Astrocyte of the cerebellum (primary cell): ENCODE results near the gene ADARB2.

ENCODE experiments used
- DNase-seq: peaks from one replicate; pipeline ENCODE4 v3.0.0-alpha.2; 2011; ENCODE audit warnings: low read depth
- H3K4me3 ChIP-seq: 2 replicates; pipeline ENCODE4 v1.5.1; 2011; ENCODE audit warnings: mild to moderate bottlenecking, low read depth, low read length, moderate library complexity
- in situ Hi-C: cut with HindIII; loops from 2 replicates; pipeline ENCODE4 v1.10.0; 2017; ENCODE audit warnings: low sequenced_read_pairs
- TF ChIP-seq, protein P1 (sequence below): IDR thresholded peaks from 2 replicates; pipeline ENCODE4 v1.5.1; 2012; ENCODE audit warnings: low read length, low read depth, moderate library complexity, mild to moderate bottlenecking; ENCODE audit errors: missing control alignments

The ADARB2 gene

DNA sequence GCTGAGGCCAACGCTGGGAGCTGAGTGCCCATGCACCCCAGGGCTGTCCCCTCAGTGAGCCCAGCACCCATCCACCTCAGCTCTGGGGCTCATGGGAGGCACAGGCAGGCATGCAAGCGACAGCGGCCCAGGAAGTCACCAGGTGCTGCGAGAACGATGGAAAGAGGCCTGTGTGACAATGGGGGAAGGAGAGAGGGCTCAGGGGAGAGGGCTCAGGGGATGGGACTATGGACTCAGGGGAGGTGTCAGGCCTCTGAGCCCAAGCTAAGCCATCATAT, 388.6 kb downstream of the ADARB2 start:
- in situ Hi-C loops = no loop called here
- TF ChIP-seq, protein P1, sequence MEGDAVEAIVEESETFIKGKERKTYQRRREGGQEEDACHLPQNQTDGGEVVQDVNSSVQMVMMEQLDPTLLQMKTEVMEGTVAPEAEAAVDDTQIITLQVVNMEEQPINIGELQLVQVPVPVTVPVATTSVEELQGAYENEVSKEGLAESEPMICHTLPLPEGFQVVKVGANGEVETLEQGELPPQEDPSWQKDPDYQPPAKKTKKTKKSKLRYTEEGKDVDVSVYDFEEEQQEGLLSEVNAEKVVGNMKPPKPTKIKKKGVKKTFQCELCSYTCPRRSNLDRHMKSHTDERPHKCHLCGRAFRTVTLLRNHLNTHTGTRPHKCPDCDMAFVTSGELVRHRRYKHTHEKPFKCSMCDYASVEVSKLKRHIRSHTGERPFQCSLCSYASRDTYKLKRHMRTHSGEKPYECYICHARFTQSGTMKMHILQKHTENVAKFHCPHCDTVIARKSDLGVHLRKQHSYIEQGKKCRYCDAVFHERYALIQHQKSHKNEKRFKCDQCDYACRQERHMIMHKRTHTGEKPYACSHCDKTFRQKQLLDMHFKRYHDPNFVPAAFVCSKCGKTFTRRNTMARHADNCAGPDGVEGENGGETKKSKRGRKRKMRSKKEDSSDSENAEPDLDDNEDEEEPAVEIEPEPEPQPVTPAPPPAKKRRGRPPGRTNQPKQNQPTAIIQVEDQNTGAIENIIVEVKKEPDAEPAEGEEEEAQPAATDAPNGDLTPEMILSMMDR = no peak
- no peak overlapping the region for H3K4me3 ChIP-seq
- DNase-seq = no peak

DNA sequence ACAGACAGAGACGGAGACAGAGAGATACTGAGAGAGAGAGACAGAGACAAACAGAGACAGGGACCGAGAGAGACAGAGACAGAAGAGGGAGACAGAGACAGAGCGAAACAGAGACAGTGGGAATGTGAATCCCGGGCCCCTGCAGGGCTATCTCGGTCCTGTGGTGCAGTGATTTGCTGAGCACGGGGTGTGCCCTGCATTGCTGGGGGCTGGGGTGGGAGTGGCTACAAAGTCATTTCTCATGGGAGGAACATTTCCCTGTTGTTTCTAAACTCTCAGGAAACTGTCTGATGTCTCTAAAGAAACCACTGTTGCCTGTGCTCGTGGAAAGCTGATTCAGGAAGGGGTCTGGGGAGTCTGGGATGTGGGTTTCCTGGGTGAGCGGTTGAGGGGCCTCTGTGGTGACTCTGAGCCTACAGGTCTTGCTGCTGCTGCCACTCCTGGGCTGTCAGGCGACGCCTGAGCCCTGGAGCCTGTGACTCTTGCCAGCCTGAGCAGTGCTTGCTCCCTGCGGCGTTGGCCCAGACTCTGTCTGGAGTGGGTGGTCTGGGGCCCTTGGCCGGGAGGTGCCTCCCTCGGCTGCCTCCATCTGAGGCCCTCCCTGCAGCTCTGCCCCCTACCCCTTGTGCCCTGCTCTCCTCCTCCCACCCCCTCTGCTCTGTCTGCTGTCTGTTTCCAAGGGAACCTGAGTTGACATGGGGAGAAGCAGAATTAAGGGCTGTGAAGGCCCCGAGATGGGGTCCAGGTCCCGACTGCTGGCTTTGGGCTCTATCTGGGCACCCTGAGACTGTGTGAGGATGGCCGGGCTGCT, 389.2 kb downstream of the ADARB2 start:
- in situ Hi-C loops = no loop called here
- no peak overlapping the region for H3K4me3 ChIP-seq
- no peak for DNase-seq
- TF ChIP-seq, protein P1 = no peak

DNA sequence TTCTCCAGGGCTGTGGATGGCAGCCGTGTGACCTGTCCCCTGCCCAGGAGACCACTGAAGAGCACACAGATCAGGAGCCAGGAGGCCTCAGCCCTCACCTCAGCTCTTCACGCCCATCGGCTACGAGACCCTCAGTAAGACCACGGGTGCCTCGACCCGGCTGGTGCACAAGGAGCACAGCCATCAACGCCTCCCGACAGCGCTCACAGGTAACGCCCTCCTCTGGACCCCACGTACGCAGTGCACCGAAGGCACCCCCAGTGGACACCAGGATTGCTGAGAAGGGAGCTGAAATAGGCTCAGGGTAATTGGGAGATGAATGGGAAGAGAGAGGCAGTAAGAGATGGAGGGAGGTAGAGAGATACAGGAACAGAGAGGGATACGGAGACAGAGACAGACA, 389.8 kb downstream of the ADARB2 start:
- H3K4me3 ChIP-seq = no peak overlapping the region
- TF ChIP-seq, protein P1 = no peak
- no peak for DNase-seq
- in situ Hi-C loops = no loop called here

DNA sequence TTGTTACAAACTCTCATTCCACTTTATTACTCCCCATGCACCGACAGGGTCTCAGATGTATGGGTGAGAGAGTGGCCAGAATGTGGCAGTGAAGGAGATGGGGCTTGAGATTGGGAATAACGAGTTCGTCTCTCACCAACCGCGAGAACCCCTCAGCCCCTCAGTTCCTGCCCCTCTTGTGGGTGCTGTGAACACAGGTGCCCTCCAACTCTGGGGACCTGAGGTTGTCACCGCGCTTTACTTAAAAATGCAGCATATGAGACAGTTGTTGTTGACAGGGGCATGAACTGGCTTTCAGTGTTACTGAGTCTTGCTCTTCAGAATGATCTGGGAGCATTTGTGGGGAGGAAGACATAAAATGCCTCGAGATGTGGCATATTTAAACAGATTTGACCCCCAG, 391.1 kb downstream of the ADARB2 start:
- DNase-seq = no peak
- TF ChIP-seq, protein P1 = no peak
- no peak overlapping the region for H3K4me3 ChIP-seq
- in situ Hi-C loops = no loop called here

DNA sequence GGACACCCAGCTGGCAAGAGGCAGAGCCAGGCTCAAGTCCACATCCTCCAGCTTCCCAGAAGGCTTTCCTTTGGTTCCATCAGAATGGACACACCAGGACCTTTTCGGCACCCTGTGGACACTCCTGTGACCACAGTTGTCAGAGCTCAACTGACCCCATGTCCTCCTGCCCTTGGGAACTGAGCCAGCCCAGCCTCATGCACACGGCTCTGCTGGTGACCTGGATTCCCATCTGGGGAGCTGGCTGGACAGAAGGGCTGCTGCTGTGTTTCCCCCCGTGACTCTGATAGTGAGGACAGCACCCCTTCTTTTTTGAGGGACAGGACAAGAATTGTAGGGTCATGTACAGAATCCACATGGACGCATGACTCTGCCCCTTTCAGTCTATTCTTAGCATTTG, 392.0 kb downstream of the ADARB2 start:
- in situ Hi-C loops = no loop called here
- no peak for DNase-seq
- TF ChIP-seq, protein P1 = no peak
- no peak overlapping the region for H3K4me3 ChIP-seq

DNA sequence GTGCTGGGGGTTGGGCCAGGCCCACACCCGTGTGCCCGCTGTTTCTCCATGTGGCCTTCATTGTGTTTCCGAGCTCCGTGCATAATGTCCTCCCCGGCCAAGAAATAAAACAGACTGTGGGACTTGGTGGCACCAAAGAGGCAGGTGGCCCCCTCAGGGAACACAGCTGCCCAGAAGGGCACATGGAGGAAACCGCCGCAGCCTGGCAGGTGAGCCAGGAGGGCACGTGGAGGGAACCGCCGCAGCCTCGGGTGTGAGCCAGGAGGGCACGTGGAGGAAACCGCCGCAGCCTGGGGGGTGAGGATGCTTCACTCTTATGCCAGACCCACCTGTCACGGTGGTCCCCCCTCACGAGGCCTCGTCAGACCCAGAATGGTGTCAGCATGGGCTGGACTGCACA, 392.5 kb downstream of the ADARB2 start:
- no peak for DNase-seq
- no peak overlapping the region for H3K4me3 ChIP-seq
- TF ChIP-seq, protein P1 = no peak
- in situ Hi-C loops = no loop called here

DNA sequence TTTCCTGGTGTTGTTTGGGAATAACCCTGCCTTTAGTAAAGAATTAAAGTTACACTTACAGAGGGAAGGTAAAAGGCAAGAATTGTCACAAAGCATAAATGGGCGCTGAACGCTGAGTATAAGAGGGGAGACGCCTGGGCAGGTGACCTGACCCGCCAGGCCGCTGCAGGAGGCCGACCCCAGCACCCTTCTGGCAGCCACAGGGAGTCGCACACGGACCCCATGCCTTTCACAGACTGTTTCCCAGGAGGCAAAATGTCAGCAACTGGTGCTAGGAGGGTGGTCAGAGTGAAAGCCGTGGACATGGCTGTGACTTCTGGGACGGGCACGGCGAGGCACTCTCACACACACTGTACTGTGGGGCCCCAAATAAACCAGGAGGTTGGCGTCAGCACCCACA, 392.9 kb downstream of the ADARB2 start:
- TF ChIP-seq, protein P1 = no peak
- H3K4me3 ChIP-seq = no peak overlapping the region
- in situ Hi-C loops = no loop called here
- DNase-seq = no peak
